NCI-H524 treated with DMSO at 0.1 percent for 48 hours (cell line): ENCODE results near the gene SLCO2A1.

ENCODE experiments used
- DNase-seq: peaks from one replicate; lab custom pipeline; 2025; lab: John Stamatoyannopoulos, UW

SLCO2A1 gene

DNA sequence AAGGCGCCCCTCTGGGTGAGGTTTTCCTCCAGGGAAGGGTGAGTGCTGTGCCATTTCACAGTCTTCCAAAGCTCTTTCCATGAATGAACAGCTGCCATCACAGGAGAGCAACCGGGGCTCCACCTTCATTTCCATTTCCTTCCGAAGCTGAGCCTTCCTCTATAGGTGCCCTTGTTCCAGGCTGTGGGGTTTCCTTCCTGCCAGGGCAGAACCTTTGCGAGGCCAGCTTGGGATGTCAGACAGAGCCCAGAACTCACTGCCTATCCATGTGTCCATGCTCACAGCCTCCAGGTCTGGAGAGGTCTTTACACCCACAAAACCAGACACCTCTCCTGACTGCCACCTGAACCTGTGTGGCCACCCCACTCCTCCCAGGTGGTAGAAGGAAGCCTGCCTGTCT, 49.2 kb downstream of the SLCO2A1 start:
- DNase-seq = no peak

DNA sequence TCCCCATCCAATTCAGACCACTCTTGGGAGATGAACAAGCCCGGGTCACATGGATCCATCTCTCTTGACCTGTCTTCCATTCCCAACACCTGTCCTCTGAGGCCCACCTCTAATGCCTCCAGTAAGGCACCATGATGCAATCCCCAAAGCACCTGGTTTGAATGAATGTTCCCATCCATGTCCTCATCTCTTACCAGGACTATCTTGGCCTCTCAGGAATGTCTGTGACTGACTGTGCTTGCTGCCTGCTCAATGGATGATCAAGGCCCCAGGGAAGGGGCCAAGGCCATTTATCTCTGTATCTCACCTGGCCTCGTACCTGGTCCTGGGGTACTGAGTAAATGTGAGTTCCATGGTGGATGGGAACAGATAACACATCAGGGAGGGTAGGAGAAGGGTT, 49.7 kb downstream of the SLCO2A1 start:
- DNase-seq = no peak

DNA sequence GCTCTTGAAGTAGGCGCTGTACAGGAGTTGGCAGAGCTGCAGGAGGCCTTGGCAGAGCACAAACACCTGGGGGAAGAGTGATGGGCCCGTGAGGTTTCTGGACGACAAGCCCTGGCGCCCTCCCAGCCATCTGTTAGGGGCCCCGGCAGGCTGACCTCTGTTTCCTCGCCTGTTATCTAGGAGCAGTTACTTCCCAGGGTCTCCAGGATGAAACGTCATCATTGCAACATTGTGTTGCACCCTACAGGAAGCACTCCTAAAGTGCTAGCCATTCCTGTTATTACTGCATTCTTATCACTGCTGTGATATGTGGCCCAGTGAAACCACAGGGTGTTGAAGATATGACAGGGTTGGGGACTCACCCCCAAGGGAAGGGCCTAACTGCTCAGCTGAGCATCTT, 50.2 kb downstream of the SLCO2A1 start:
- no peak for DNase-seq

DNA sequence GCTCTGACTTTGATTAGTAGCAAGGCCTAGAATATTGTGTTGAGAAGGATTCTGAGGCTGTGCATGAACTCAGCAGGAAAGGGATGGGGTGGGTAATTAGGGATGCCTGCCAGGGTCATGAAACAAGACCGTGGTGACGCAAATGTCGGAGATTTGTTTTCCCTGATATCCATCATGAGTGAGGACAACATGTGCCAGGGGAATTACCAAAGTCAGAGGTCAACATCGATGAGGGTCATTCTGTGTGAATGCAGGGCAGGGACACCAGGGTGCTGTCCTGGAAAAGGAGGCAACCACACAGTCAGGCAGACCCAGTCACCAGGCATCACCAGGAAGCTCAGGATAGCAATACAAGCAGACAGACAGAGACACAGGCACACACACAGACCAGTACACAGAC, 52.2 kb downstream of the SLCO2A1 start:
- DNase-seq = no peak

DNA sequence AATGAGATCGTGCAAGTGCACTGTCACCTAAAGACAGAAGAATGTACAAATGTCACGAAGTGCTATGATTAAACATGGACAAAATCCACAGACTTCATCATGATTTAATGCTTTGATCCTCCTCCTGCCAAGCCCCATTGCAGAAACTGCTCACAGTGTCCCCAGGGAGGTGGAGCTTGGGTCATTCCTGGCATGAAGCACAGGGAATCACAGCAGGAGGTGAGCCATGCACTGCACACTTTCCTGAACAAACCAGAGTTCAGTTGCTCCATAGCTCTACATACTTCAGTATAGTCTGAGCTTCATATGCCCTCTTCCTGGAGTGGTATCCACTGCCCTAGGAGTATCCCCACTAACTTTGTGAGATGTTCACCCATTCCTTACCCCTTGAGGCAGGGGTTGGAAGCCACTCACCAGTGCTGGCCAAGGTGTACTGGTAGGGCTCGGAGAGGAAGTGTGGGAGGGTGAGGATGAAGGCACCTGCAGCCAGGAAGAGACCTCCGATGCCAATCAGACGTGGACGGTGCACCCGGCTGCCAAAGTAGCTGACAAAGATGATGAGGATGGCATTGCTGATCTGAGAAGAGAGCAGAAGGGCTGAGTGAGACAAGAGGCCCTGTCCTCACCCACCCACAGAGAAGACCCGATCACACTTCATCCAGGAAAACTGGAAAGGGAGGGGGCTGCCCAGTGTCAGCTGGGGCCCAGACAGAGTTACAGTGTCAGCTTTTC, 56.3 kb downstream of the SLCO2A1 start:
- DNase-seq = no peak

DNA sequence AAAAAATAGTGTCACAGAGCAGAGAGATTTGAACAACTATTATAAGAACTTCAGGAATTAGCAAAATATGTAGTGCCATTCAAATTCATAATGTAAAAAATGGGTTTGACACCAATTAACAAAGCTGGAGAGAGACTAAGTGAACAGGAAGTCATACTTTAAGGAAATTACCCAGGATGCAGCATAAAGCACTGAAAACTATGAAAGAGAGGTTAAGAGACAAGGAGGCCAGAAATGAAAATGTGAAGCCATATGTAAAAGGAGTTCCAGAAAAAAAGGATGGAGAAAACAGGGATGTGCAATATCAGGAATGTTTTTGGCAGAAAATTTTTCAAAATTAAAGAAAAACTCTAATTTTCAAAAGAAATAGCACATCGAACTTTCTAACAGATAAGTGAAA, 57.6 kb downstream of the SLCO2A1 start:
- DNase-seq = no peak

DNA sequence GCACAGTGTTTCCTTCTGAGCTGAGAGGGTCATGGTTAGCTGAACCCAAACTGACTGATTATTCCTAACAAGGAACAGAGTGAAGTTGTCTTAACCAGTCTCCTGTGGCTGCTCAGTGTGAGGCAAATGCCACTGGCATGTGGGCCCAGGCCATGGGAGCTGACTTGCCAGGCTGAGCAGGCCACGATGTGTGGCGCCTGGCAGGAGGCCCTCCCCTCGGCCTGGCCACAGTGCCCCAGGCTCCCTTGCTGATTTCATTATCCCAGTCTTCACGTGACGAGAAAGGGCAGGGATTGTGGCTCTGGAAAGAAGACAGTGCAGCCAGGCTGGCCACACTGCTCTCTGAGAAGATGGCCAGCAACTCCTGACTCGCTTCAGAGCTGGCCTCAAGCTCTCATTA, 58.8 kb downstream of the SLCO2A1 start:
- DNase-seq = no peak

DNA sequence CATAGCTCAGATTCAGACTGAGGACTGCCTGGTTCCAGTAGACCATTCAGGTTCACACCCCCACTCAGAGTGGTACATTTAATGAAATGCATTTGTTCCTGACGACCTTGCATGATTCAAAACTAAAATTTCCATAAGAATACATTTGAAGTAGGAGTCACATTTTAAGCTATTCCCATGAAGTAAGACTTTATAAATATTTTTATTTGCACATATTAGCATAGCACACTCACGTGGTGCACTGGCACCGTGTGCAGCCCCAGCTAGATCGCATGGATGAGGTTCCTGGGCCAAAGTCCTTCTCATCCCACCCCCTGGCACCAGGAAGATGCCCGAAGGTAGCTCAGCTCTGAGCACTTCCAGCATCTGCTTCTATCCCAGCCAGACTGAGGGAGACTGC, 59.4 kb downstream of the SLCO2A1 start:
- no peak for DNase-seq

DNA sequence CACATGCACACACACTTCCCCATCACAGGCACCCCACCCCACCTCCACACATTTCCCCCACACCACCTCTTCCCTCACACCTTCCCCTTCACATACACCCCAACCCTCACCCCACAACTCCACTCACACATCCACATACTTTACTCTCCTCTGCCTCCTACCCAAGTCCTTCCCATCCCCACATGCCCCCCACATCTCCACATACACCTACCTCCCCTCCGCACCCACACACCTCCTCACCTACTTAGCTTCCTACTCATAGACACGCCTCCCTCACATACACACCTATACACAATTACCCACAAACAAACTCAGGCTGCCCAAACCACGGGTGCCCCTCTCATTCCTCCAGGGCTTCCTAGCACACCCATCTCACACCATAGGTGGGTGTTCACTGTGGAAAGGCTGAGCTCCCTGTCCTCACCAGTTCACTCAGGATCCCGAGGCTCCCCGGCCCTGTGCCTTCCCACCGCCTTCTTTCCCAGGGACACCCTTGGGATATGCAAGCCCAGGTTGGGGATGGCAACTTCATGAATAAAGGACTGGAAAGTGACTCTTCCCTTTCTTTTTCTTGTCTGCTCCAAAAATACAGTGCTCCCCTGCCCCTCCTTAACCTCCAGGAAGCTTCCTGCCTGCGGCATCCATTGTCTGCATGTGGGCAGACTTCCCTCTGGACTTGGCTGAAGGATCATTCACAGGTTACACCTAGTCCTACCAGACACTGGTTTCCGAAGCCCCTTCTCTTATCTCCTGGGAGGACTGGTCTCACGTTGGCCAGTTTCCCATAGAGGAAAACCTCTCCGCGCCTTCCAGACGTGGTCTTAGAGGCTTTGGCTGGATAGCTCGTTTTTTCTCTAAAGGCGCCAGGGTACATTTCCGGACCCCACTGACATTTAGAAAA, 61.5 kb downstream of the SLCO2A1 start:
- no peak for DNase-seq

DNA sequence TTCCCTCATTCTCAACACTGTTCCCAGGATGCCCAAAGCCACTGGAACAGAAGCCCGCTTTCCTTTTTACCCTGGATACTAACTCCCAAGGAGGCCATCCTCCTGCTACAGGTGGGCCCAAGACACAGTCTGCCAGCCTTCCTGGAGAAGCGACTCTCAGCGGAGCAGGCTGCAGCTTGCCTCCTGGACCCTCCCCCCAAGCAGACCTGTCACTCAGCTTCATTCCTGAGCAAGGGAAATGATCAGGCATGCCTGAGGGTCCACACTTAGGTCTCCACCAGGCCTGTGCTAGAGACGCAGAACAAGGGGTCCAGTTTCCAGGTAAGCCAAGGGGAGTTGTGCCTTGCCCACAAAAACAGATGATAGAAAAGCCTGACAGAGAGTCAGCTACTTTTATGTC, 62.8 kb downstream of the SLCO2A1 start:
- no peak for DNase-seq

DNA sequence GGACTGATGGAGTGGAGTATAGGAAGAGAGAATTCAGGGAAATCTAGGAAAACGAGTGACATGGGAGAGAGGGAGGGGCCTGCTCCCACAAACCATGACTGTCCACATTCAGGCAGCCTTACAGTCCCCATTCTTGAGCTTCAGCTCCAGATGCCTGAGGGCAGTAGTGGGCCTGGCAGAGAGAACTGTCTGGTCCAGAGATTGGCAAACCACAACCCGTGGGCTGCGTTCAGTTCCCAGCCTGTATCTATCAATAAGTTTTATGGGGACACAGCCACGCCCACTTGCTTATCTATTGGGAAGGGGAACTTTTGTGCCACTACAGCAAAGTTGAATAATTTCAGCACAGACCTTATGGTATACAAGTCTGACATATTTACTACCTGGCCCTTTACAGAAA, 63.8 kb downstream of the SLCO2A1 start:
- no peak for DNase-seq

DNA sequence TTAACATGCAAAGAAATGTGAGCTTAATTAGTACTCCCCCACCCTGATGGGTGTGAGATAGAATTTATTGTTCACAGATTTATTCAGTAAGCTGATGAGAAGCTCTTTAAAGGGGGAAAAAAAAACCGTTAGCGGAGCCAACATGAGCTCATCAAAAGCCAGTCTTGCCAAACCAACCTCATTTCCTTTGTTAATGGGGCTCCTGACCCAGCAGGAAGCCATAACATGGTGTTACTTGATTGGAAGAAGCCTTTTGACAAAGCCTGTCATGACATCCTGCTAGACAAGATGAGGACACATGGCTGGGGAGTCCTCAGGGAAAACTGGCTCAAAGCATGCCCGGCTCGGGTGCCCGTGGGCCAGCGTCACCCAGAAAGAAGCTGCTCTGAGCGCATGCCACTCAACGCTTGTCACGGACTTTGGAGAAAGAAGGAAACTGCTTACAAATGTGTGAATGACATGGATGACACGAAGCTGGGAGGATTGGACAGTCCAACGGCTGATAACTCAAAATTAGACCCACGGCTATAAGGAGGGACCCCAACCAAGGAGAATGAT, 64.6 kb downstream of the SLCO2A1 start:
- no peak for DNase-seq

DNA sequence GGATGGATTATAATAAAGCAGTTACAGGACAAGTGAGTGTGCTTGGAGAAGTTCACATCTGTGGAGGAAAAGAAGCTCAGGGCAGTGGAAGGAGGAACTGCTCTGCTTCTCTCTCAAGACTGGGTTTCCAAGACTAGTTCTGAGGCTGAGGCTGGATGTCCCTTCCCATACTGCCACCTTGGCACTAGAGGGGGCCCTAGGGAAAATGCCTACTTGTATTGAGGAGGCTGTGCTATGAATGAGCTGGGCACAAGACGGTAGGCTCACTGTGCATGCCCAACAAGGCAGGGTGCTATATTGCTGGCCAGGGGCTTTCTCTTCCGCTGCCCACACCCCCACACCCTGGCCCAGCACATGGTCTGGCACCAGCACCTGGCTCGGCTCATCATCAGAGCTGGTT, 65.2 kb downstream of the SLCO2A1 start:
- no peak for DNase-seq

DNA sequence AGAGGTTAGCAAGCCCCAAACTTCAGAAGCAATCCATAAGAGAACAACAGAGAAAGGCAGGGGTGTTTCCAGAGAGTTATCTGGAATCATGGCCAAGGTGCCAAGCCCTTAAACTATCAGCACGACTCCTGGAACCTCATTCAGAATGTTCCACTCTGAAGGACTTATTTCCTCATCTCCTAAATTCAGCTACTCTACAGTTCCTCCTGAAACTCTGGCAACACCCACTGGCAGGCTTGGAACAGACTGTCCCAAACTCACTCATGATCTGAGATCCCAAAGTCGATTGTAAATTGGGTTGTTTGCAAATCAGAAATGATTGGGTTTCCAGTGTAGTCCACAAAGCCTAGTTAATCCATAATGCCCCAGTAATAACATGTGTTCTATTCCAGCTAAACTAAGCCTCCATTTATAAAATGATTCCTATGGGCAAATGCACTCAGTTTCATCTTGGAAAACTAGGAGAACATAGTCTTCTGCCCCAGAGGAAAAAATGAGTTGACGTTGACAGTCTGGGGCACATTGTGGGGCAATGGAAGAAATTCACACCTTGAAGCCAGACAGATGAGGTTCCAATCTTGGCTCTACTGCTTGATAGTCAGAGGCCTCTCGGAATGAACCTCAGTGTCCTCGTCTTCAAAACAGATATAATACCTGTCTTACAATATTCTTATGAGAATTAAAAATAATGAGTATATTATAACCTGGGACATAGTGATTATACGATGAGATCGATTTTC, 65.9 kb downstream of the SLCO2A1 start:
- DNase-seq = no peak

DNA sequence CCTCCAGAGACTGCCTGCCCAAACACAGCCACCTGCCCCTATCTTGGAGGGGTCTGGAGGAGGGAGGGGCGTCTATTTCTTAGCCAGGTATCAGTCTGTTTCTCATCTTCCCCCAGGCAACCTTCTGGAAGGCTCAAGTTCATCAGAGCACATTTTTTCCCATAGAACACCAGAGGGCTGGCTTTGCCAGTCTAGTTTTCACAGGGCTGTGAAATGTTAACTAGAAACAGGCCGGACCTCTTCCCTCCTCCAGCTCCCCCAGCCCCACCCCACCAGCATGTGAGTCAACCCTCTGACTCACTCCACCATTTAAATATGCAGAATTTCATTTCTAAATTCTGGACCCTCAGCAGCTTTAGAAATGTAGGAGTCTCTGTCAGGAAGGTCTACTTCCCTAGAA, 66.9 kb downstream of the SLCO2A1 start:
- no peak for DNase-seq

DNA sequence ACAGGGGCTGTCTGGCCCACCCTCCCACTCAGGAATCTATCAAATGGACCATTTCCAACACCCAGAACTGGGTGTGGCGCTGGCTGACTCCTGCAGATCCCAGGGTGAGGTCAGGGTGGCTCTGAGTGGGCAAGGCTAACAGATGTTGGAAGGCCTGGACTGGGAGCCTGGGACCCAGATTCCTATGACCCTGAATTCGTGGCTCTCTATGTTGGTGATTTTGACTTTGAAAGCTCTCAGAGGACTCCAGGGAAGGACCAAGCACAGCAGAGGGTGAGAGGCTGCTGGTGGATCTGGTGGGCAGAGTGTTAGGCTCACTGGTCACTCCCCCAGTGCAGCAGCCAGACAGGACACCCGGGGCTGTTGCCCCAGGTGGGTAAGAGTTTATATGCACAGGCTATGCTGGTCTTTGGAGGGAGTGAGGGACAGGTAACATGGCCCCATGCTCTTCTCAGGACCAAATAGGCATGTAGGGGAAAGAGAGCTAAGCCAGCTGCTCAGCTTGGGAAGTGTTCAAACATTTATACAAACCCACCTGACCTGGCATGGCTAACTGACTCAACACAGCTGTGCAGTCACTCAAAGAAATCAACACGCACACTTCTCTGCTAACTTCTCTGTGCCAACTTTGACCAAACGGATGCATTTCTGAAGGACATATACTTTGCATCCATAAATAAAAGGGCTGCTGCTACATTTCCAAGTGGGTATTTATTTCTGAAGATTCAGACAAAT, 71.5 kb downstream of the SLCO2A1 start:
- no peak for DNase-seq

DNA sequence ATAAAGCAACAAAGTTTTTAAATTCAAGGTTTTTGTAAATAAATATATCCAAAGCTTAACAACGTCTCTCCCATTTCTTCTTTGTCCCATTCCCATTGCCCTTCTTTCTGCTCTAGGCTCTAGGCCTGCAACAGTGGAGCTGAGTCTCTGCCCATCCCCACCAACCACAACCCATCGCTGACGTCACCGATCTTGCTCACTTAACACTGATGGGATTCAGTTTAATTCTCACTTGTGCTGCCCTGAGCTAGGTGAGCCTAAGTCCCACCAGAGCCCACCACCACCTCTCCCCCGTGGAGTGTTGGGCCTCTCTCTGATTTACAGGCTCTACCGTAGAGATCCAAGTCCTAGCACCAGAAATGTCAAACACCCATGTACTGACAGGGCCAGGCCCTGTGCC, 72.7 kb downstream of the SLCO2A1 start:
- DNase-seq = no peak

DNA sequence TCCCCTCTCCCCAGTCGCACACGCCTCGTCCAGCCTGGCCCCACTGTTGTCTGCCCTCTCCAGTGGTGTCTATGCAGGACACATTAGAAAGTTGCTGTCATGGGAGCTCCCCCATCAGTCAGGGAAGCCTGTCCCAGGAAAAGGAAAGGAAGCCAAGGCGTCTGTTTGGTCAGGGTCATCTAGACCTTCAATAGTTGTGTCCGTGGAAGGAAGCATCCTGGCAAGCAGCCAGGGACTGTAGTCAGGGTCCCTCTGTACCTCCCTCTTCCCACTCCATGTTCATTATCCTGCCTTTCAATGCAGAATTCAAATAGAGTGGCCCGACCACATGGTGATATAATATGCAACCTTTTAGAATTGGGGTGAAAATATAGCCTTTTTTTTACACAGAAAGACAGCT, 73.4 kb downstream of the SLCO2A1 start:
- no peak for DNase-seq

DNA sequence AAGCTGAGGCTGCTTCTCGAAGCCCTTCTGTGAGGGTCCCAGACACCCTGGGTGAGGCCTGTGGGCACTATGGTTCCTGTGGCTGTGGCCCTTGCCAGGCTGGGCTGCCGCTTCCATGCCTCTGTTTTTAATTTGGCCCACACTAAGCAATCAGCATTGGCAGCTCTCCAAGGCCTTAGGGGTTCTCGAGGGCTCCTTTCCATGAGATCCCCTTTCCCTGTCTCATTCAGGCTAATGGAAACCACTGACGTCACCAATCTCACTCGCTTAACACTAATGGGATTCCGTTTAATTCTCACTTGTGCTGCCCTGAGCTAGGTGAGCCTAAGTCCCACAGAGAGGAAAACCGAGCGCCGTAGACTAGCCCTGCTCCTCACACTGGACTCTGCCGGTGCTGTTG, 73.8 kb downstream of the SLCO2A1 start:
- peak; percentile 62 for DNase-seq

DNA sequence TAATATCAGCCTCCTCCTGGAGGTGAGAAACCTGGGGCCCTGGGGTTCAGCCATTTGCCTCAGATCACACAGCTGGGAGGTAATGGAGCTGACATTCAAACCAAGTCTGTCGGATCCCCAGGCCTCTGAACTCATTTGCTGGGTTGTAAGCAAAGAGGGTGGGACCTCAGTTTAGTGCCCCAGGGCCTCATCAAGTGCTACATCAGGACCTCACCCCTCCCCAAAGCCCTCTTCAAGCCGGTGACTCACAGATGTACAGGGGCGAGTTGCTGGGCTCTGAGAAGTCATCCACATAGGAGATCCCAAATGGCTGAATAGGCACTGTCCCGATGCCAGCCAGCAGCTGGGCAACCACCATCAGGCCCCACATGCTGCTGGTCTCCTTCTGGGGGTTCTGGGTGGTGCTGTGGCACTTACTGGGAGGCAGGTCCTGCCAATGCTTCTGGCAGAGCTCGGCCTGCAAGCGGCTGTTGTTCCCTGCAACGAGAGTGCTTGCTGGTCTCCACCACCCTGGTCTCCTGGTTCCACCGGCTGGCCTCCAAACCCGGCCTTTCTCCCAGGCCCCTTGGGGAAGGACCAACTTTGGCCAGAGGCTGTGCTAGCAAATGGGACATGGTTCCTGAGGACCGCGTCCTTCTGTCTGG, 74.9 kb downstream of the SLCO2A1 start:
- no peak for DNase-seq

DNA sequence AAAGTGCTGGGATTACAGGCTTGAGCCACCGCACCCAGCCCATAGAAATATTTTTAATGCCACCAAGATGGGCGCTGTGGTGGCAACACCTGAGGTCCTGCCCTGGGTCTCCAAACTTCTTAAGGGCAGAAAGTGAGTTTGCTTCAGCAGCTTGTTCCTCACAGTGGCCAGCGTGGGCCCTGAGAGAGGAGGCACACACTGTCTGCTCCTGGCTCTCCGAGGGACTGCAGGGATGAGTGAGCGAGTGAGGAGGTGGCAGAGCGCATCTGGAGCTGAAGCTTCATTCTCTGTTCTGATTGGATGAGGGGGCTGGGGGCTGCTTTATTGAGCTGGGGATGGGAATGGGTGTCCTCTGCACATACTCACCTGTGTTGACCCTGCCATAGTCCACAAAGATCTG, 76.4 kb downstream of the SLCO2A1 start:
- DNase-seq = no peak
